OCI-LY1 (cell line): ENCODE data around the gene LCN2.

Source experiments
- H2AFZ ChIP-seq: fragments of 200-600 bp; sonication (generic), shearing (Covaris generic); 2 replicates; pipeline ENCODE4 v1.6.0; 2014; ENCODE audit warnings: antibody characterized with exemption, mild to moderate bottlenecking, low read length
- H3F3A ChIP-seq: fragments of 200-600 bp; sonication (generic), shearing (Covaris generic); 2 replicates; pipeline ENCODE4 v1.6.0; 2014; ENCODE audit warnings: mild to moderate bottlenecking, antibody characterized with exemption, low read length, moderate library complexity; ENCODE audit not compliant: insufficient read depth
- H3K27ac ChIP-seq: fragments of 200-600 bp; sonication (generic); 2 replicates; pipeline ENCODE4 v1.5.1; 2014; ENCODE audit warnings: low read length, mixed run types, mild to moderate bottlenecking, low read depth; ENCODE audit not compliant: poor library complexity, severe bottlenecking
- H3K27me3 ChIP-seq: fragments of 200-600 bp; sonication (generic); 2 replicates; pipeline ENCODE4 v1.6.0; 2014; ENCODE audit warnings: antibody characterized with exemption, mild to moderate bottlenecking, low read length, moderate library complexity; ENCODE audit not compliant: insufficient read depth
- H3K36me3 ChIP-seq: fragments of 200-600 bp; sonication (generic); 2 replicates; pipeline ENCODE4 v1.6.1; 2014; ENCODE audit warnings: mild to moderate bottlenecking, antibody characterized with exemption, low read length, moderate library complexity, mixed read lengths; ENCODE audit not compliant: insufficient read depth
- H3K4me1 ChIP-seq: fragments of 200-600 bp; sonication (generic); 2 replicates; pipeline ENCODE4 v1.5.1; 2014; ENCODE audit warnings: mild to moderate bottlenecking, low read length, moderate library complexity; ENCODE audit not compliant: insufficient read depth, severe bottlenecking
- H3K4me2 ChIP-seq: fragments of 200-600 bp; sonication (generic), shearing (Covaris generic); 2 replicates; pipeline ENCODE4 v1.6.1; 2014; ENCODE audit warnings: low read length
- H3K4me3 ChIP-seq: fragments of 200-600 bp; sonication (generic); 2 replicates; pipeline ENCODE4 v1.5.1; 2014; ENCODE audit warnings: low read length, low read depth, mild to moderate bottlenecking, mixed read lengths; ENCODE audit not compliant: poor library complexity, severe bottlenecking
- H3K79me2 ChIP-seq: fragments of 200-600 bp; shearing (Covaris generic); 2 replicates; pipeline ENCODE4 v1.6.1; 2016; ENCODE audit warnings: mixed run types, low read length, mixed read lengths; ENCODE audit not compliant: insufficient read depth
- H3K9ac ChIP-seq: fragments of 200-600 bp; sonication (generic), shearing (Covaris generic); 2 replicates; pipeline ENCODE4 v1.6.1; 2014; ENCODE audit warnings: mild to moderate bottlenecking, low read length, mixed read lengths
- H3K9me2 ChIP-seq: fragments of 200-600 bp; sonication (generic), shearing (Covaris generic); 2 replicates; pipeline ENCODE4 v1.6.1; 2014; ENCODE audit warnings: low read depth, mild to moderate bottlenecking, low read length, mixed read lengths
- H3K9me3 ChIP-seq: fragments of 200-600 bp; shearing (Covaris generic); 2 replicates; pipeline ENCODE4 v1.6.1; 2014; ENCODE audit warnings: low read length, mixed read lengths
- H4K20me1 ChIP-seq: fragments of 200-600 bp; sonication (generic), shearing (Covaris generic); 2 replicates; pipeline ENCODE4 v1.6.0; 2016; ENCODE audit warnings: mild to moderate bottlenecking, low read length; ENCODE audit not compliant: insufficient read depth
- EZH2 ChIP-seq: fragments of 200-600 bp; sonication (generic), shearing (Covaris generic); IDR thresholded peaks from 2 replicates; pipeline ENCODE4 v1.8.0; 2017; ENCODE audit warnings: borderline replicate concordance, mixed run types, mild to moderate bottlenecking, antibody characterized with exemption, low read length, moderate library complexity, mixed read lengths
- TF ChIP-seq, protein P1 (sequence below): fragments of 200-600 bp; sonication (generic), shearing (Covaris generic); IDR thresholded peaks from 2 replicates; pipeline ENCODE4 v1.5.1; 2017; ENCODE audit warnings: mild to moderate bottlenecking, antibody characterized with exemption, low read length, moderate library complexity, mixed read lengths

Gene LCN2

DNA sequence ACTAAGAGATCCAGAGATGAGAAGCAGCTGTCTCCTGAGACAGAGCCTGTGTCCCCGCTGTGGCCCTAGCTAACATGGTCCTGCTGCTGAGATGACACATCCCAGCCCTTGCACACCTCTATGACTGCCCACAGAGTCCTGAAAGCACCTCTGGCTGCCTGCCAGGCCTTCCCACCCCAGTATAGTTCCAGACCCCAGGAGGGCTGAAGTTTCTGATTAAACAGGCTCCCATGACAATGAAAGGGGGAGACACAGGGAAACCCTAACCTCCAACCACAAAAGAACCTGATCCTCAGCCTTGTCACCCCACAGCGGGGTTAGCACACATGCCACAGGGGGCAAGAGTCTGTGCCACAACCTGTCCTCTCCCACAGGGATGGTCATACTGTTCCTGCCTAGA, 26.5 kb downstream of the LCN2 start:
- no peaks in the 10 kb centered on the region for H3K4me1 ChIP-seq
- H3K9me3 ChIP-seq = peaks cover 9% of the 10 kb centered on the region
- H3K9ac ChIP-seq = no peak overlapping the region
- TF ChIP-seq EZH2 = no peak
- TF ChIP-seq, protein P1, sequence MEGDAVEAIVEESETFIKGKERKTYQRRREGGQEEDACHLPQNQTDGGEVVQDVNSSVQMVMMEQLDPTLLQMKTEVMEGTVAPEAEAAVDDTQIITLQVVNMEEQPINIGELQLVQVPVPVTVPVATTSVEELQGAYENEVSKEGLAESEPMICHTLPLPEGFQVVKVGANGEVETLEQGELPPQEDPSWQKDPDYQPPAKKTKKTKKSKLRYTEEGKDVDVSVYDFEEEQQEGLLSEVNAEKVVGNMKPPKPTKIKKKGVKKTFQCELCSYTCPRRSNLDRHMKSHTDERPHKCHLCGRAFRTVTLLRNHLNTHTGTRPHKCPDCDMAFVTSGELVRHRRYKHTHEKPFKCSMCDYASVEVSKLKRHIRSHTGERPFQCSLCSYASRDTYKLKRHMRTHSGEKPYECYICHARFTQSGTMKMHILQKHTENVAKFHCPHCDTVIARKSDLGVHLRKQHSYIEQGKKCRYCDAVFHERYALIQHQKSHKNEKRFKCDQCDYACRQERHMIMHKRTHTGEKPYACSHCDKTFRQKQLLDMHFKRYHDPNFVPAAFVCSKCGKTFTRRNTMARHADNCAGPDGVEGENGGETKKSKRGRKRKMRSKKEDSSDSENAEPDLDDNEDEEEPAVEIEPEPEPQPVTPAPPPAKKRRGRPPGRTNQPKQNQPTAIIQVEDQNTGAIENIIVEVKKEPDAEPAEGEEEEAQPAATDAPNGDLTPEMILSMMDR = no peak
- no peaks in the 10 kb centered on the region for H3K27me3 ChIP-seq
- no peaks in the 10 kb centered on the region for H3K9me2 ChIP-seq
- H3F3A ChIP-seq = no peaks in the 10 kb centered on the region
- no peaks in the 10 kb centered on the region for H4K20me1 ChIP-seq
- no peak overlapping the region for H3K27ac ChIP-seq
- no peak overlapping the region for H3K4me2 ChIP-seq
- no peaks in the 10 kb centered on the region for H3K79me2 ChIP-seq
- H3K36me3 ChIP-seq = peaks cover 53% of the 10 kb centered on the region
- H2AFZ ChIP-seq = no peak overlapping the region
- H3K4me3 ChIP-seq = no peak overlapping the region

- Histone ChIP-seq H4K20me1 (no peaks in the 10 kb centered on the region), H3K27me3 (no peaks in the 10 kb centered on the region), H3K9me2 (no peaks in the 10 kb centered on the region), H3K9ac (no peak overlapping the region), H3K4me2 (no peak overlapping the region), H3F3A (no peaks in the 10 kb centered on the region), H3K4me3 (no peak overlapping the region), H3K36me3 (peaks cover 66% of the 10 kb centered on the region), H2AFZ (no peak overlapping the region), H3K9me3 (peaks cover 9% of the 10 kb centered on the region), H3K27ac (no peak overlapping the region), H3K79me2 (no peaks in the 10 kb centered on the region), H3K4me1 (no peaks in the 10 kb centered on the region)
- TF ChIP-seq, protein P1 = no peak
- no peak for TF ChIP-seq EZH2
Observed at GRCh38 chr9:128178806-128179431, 29.7 kb downstream of the LCN2 start.

DNA sequence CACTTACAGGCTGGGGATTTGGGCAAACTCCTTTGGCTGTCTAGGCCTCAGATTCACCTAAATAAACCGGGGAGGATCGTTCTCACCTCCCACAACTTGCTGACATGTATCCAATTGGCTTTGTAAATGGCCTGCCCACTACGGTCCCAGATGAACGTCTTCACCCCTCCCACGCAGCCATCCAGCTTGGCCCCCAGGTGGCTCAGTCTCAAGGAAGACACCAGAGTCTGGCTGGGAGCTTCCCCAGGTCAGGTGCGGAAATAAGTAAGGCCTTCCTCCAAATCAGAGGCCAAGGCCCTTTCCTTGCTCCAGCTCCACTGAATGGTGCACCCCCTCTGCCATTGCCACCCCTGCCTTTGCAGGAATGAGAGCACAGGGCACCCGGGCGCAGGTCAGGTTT, 30.7 kb downstream of the LCN2 start:
- Histone ChIP-seq H3F3A (no peaks in the 10 kb centered on the region), H4K20me1 (no peaks in the 10 kb centered on the region), H3K9me3 (peaks cover 9% of the 10 kb centered on the region), H3K4me1 (no peaks in the 10 kb centered on the region), H3K79me2 (no peaks in the 10 kb centered on the region), H3K4me2 (no peak overlapping the region), H3K9ac (no peak overlapping the region), H3K4me3 (no peak overlapping the region), H2AFZ (no peak overlapping the region), H3K27ac (no peak overlapping the region), H3K36me3 (peaks cover 63% of the 10 kb centered on the region), H3K9me2 (no peaks in the 10 kb centered on the region), H3K27me3 (no peaks in the 10 kb centered on the region)
- TF ChIP-seq EZH2 = no peak
- TF ChIP-seq, protein P1 = no peak
